KMS-11 (cell line): ENCODE measurements around the gene HMG20A.
"Not testable (repeated sequence)": the region's sequence is repeated elsewhere in the genome, so short reads cannot be mapped to it uniquely, and the experiment has no call there.

Experiments
- H2AFZ ChIP-seq: fragments of 200-600 bp; sonication (generic); 2 replicates; pipeline ENCODE4 v1.6.1; 2016; ENCODE audit warnings: antibody characterized with exemption, mixed run types, low read depth
- H3K27ac ChIP-seq: fragments of 200-600 bp; sonication (generic); 2 replicates; pipeline ENCODE4 v1.6.1; 2016; ENCODE audit warnings: mild to moderate bottlenecking, mixed run types
- H3K27me3 ChIP-seq: fragments of 200-600 bp; sonication (generic); 2 replicates; pipeline ENCODE4 v1.6.1; 2017; ENCODE audit warnings: mild to moderate bottlenecking, low read depth, mixed run types, moderate library complexity; ENCODE audit not compliant: insufficient read depth
- H3K36me3 ChIP-seq: fragments of 200-600 bp; sonication (generic); 2 replicates; pipeline ENCODE4 v1.6.1; 2017; ENCODE audit warnings: mild to moderate bottlenecking, mixed run types; ENCODE audit not compliant: insufficient read depth
- H3K4me1 ChIP-seq: fragments of 200-600 bp; sonication (generic); 2 replicates; pipeline ENCODE4 v1.6.1; 2016; ENCODE audit warnings: mild to moderate bottlenecking, low read depth, mixed run types; ENCODE audit not compliant: poor library complexity, severe bottlenecking
- H3K4me2 ChIP-seq: fragments of 200-600 bp; sonication (generic); 2 replicates; pipeline ENCODE4 v1.7.0; 2016; ENCODE audit warnings: mild to moderate bottlenecking, mixed run types
- H3K4me3 ChIP-seq: fragments of 200-600 bp; sonication (generic); IDR thresholded peaks from 2 replicates; pipeline ENCODE4 v1.6.1; 2017; ENCODE audit warnings: low read depth, low read length, mixed read lengths; ENCODE audit not compliant: insufficient read depth
- H3K79me2 ChIP-seq: fragments of 200-600 bp; sonication (generic); 2 replicates; pipeline ENCODE4 v1.6.1; 2016; ENCODE audit warnings: low read depth, mixed run types; ENCODE audit not compliant: insufficient read depth
- H3K9ac ChIP-seq: fragments of 200-600 bp; sonication (generic); 2 replicates; pipeline ENCODE4 v1.6.1; 2016; ENCODE audit warnings: mild to moderate bottlenecking, mixed run types
- H4K20me1 ChIP-seq: fragments of 200-600 bp; sonication (generic); 2 replicates; pipeline ENCODE4 v1.6.1; 2016; ENCODE audit warnings: mild to moderate bottlenecking, mixed run types; ENCODE audit not compliant: insufficient read depth
- CTCF ChIP-seq: fragments of 200-600 bp; sonication (generic); conservative IDR thresholded peaks from 2 replicates; pipeline ENCODE4 v1.6.1; 2017; ENCODE audit warnings: low read depth, mild to moderate bottlenecking, antibody characterized with exemption, low read length, moderate library complexity, mixed read lengths

Gene HMG20A

GRCh38 chr15:77409259-77410156 is 11.2 kb upstream of the HMG20A start:
- Histone ChIP-seq H3K9ac (no peak overlapping the region), H3K4me2 (peak overlapping the region; percentile 14; the same call in 1 of the 2 replicates), H2AFZ (no peak overlapping the region), H4K20me1 (no peaks in the 10 kb centered on the region), H3K4me3 (no peak overlapping the region), H3K36me3 (no peaks in the 10 kb centered on the region), H3K4me1 (peaks cover 9% of the 10 kb centered on the region), H3K79me2 (no peaks in the 10 kb centered on the region), H3K27ac (no peak overlapping the region), H3K27me3 (no peaks in the 10 kb centered on the region)
- TF ChIP-seq CTCF = no peak

GRCh38 chr15:77410157-77410500 is 10.6 kb upstream of the HMG20A start:
- H3K79me2 ChIP-seq, H3K36me3 ChIP-seq, H3K9ac ChIP-seq, H3K4me3 ChIP-seq, H4K20me1 ChIP-seq, H3K27ac ChIP-seq, H3K4me2 ChIP-seq, H3K27me3 ChIP-seq, H2AFZ ChIP-seq, H3K4me1 ChIP-seq: not testable (repeated sequence)

GRCh38 chr15:77410701-77411618 is 9.7 kb upstream of the HMG20A start:
- Histone ChIP-seq H4K20me1 (no peaks in the 10 kb centered on the region), H3K4me2 (no peak overlapping the region), H3K27ac (no peak overlapping the region), H2AFZ (no peak overlapping the region), H3K4me3 (no peak overlapping the region), H3K36me3 (no peaks in the 10 kb centered on the region), H3K4me1 (peaks cover 9% of the 10 kb centered on the region), H3K9ac (no peak overlapping the region), H3K27me3 (no peaks in the 10 kb centered on the region), H3K79me2 (no peaks in the 10 kb centered on the region)
- TF ChIP-seq CTCF = no peak

- no peak overlapping the region for H3K4me2 ChIP-seq
- no peaks in the 10 kb centered on the region for H3K79me2 ChIP-seq
These were observed 9.1 kb upstream of the HMG20A start for GRCh38 chr15:77411619-77411976.

More at GRCh38 chr15:77411619-77411976, 9.1 kb upstream of the HMG20A start:
- H3K27me3 ChIP-seq = no peaks in the 10 kb centered on the region
- no peaks in the 10 kb centered on the region for H4K20me1 ChIP-seq
- no peak overlapping the region for H3K27ac ChIP-seq
- H3K4me1 ChIP-seq = peaks cover 9% of the 10 kb centered on the region
- no peak overlapping the region for H3K4me3 ChIP-seq
- H3K36me3 ChIP-seq = no peaks in the 10 kb centered on the region
- no peak for TF ChIP-seq CTCF
- no peak overlapping the region for H2AFZ ChIP-seq
- H3K9ac ChIP-seq = no peak overlapping the region
